Measurements from ENCODE around the gene GGA1. TPM values are rescaled to one million over a fixed set of nuclear protein-coding genes. Genes with fewer than 3 reads are reported as not detected.

GGA1 gene
- total RNA-seq, 3 donors from 2014 or later (not counting 1 experiment from before 2014, with no cell fraction given): 69.3 to 87.8 (median 80.2) TPM

DNA sequence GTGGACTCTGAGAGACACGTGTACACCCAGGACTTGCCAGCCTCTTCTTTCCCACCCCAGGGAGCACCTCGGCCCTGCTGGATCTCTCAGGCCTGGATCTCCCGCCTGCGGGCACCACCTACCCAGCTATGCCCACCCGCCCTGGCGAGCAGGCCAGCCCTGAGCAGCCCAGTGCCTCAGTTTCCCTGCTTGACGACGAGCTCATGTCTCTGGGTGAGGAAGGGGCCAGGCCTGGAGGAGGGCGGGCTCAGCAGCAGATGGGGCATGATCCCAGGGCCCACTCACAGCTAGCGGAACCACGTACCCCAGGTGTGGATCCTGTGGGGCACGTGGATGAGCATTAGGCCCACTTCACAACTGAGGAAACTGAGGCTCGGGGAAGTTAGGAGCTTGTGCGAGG, 17.1 kb downstream of the GGA1 start:
- Histone ChIP-seq H3K4me1 (ENCODE audit: control insufficient read depth, insufficient read depth, low read length) (peaks cover 76% of the 10 kb centered on the region), H3K27me3 (ENCODE audit: control insufficient read depth, insufficient read depth, low read length) (no peaks in the 10 kb centered on the region), H3K4me3 (ENCODE audit: low read length) (no peak overlapping the region), H3K36me3 (ENCODE audit: control insufficient read depth, insufficient read depth, low read length) (peaks cover 12% of the 10 kb centered on the region), H3K27ac (ENCODE audit: low read length) (peak overlapping the region; percentile 76), H3K9me3 (ENCODE audit: control insufficient read depth, insufficient read depth, low read length) (no peaks in the 10 kb centered on the region)
- ATAC-seq (no peak), DNase-seq (no peak)
- 90% methylated on average over 14 of the region's 14 CpGs for WGBS (ENCODE audit: insufficient coverage)
- Mint-ChIP-seq H3K4me3 (peak overlapping the region; percentile 5), H3K27ac (peak overlapping the region; percentile 83 to 89), H3K4me1 (peaks cover 33 to 57% of the 10 kb centered on the region in 2 donors), H3K27me3 (ENCODE audit: low read depth in 2 of 2) (no peaks in the 10 kb centered on the region), H3K36me3 (no peaks in the 10 kb centered on the region), H3K9me3 (no peaks in the 10 kb centered on the region)
- intact Hi-C loops (cut with micrococcal nuclease): no loop called here
- TF ChIP-seq, protein P1, sequence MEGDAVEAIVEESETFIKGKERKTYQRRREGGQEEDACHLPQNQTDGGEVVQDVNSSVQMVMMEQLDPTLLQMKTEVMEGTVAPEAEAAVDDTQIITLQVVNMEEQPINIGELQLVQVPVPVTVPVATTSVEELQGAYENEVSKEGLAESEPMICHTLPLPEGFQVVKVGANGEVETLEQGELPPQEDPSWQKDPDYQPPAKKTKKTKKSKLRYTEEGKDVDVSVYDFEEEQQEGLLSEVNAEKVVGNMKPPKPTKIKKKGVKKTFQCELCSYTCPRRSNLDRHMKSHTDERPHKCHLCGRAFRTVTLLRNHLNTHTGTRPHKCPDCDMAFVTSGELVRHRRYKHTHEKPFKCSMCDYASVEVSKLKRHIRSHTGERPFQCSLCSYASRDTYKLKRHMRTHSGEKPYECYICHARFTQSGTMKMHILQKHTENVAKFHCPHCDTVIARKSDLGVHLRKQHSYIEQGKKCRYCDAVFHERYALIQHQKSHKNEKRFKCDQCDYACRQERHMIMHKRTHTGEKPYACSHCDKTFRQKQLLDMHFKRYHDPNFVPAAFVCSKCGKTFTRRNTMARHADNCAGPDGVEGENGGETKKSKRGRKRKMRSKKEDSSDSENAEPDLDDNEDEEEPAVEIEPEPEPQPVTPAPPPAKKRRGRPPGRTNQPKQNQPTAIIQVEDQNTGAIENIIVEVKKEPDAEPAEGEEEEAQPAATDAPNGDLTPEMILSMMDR (IDR thresholded peaks at IDR 0.05): no peak

DNA sequence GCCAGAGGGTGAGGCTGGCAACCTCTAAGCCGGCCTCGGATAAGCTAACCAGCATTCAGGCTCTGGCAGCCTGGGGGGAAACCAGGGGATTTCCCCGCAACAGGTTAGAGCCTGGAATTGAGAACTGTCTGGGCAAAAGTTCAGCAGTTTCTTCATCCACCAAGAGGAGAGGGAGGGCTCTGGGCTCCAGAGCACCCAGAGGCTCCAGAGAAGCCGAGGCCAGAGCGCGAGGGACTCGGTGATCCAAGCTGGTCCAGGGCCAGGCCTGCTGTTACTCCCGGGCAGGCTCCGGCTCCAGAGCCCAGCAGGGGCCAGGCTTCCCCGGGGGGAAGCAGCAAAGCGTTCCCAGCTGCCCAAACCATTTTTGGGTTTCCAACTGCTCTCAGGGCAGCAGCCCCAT, 17.5 kb downstream of the GGA1 start:
- H3K27me3 Mint-ChIP-seq (ENCODE audit: low read depth in 2 of 2): no peaks in the 10 kb centered on the region
- TF ChIP-seq, protein P1 (IDR thresholded peaks at IDR 0.05): no peak
- no peaks in the 10 kb centered on the region for H3K27me3 ChIP-seq (ENCODE audit: control insufficient read depth, insufficient read depth, low read length)
- H3K4me1 Mint-ChIP-seq: peaks cover 33 to 61% of the 10 kb centered on the region in 2 donors
- DNase-seq (peak in 1 of 2 donors; percentile 42), ATAC-seq (no peak)
- H3K9me3 ChIP-seq (ENCODE audit: control insufficient read depth, insufficient read depth, low read length): no peaks in the 10 kb centered on the region
- peaks cover 11% of the 10 kb centered on the region for H3K36me3 ChIP-seq (ENCODE audit: control insufficient read depth, insufficient read depth, low read length)
- H3K27ac ChIP-seq (ENCODE audit: low read length): peak overlapping the region; percentile 76
- H3K9me3 Mint-ChIP-seq: no peaks in the 10 kb centered on the region
- 84% methylated on average over 11 of the region's 11 CpGs for WGBS (ENCODE audit: insufficient coverage)
- H3K36me3 Mint-ChIP-seq: no peaks in the 10 kb centered on the region
- H3K4me1 ChIP-seq (ENCODE audit: control insufficient read depth, insufficient read depth, low read length): peaks cover 80% of the 10 kb centered on the region
- no peak overlapping the region for H3K4me3 ChIP-seq (ENCODE audit: low read length)
- peak overlapping the region; percentile 74 for H3K4me3 Mint-ChIP-seq
- intact Hi-C loops (cut with micrococcal nuclease): no loop called here
- peak overlapping the region; percentile 83 to 89 for H3K27ac Mint-ChIP-seq

DNA sequence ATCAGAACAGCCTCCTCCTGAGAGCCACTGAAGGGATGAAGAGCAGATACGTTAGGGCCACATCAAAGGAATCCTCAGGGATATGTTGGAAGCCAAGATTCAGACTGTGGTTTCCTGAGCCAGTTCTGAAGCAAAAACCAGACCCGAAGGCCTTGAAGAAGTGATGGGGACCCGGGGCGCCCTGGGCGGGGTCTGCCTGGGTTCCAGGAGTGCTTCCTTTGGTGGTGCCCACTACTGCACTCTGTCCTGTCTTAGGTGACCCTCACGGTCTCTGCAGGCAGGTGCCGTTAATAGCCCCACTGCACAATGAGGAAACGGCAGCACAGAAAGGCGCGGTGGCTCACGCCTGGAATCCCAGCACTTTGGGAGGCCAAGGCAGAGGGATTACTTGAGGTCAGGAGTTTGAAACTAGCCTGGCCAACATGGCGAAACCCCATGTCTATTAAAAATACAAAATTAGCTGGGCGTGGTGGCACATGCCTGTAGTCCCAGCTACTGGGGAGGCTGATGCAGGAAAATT, 18.0 kb downstream of the GGA1 start:
- Mint-ChIP-seq H3K4me1 (peaks cover 33 to 66% of the 10 kb centered on the region in 2 donors), H3K9me3 (no peaks in the 10 kb centered on the region), H3K27ac (peak overlapping the region; percentile 83 to 89), H3K4me3 (peak overlapping the region; percentile 74), H3K36me3 (no peaks in the 10 kb centered on the region), H3K27me3 (ENCODE audit: low read depth in 2 of 2) (no peaks in the 10 kb centered on the region)
- no peak for DNase-seq
- Histone ChIP-seq H3K27ac (ENCODE audit: low read length) (peak overlapping the region; percentile 76), H3K36me3 (ENCODE audit: control insufficient read depth, insufficient read depth, low read length) (peaks cover 9% of the 10 kb centered on the region), H3K4me3 (ENCODE audit: low read length) (no peak overlapping the region), H3K27me3 (ENCODE audit: control insufficient read depth, insufficient read depth, low read length) (no peaks in the 10 kb centered on the region), H3K4me1 (ENCODE audit: control insufficient read depth, insufficient read depth, low read length) (peaks cover 85% of the 10 kb centered on the region), H3K9me3 (ENCODE audit: control insufficient read depth, insufficient read depth, low read length) (no peaks in the 10 kb centered on the region)
- WGBS (ENCODE audit: insufficient coverage): 74% methylated on average over 13 of the region's 13 CpGs
- ATAC-seq: no peak
- TF ChIP-seq, protein P1 (IDR thresholded peaks at IDR 0.05): no peak
- intact Hi-C loops (cut with micrococcal nuclease): no loop called here

DNA sequence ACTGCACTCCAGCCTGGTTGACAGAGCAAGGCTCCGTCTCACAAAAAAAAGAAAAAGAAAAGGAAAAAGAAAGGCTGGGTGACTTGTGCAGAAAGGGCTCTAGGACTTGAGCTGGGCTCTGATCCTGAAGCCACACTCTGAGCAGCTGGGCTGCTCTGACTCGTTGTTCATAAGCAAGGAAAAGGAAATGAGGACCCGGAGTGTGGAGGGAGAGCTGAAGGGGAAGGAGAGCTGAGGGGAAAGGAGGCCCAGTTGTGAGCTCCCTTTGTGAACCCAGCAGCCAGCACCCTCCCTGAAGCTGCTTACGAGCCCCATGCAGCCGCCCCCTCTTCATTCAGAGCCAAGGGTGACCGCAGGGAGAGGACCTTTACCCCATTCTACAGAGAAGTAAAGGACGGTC, 18.5 kb downstream of the GGA1 start:
- Histone ChIP-seq H3K4me1 (ENCODE audit: control insufficient read depth, insufficient read depth, low read length) (peaks cover 90% of the 10 kb centered on the region), H3K36me3 (ENCODE audit: control insufficient read depth, insufficient read depth, low read length) (peaks cover 8% of the 10 kb centered on the region), H3K27me3 (ENCODE audit: control insufficient read depth, insufficient read depth, low read length) (no peaks in the 10 kb centered on the region), H3K9me3 (ENCODE audit: control insufficient read depth, insufficient read depth, low read length) (no peaks in the 10 kb centered on the region), H3K27ac (ENCODE audit: low read length) (peak overlapping the region; percentile 76), H3K4me3 (ENCODE audit: low read length) (no peak overlapping the region)
- Mint-ChIP-seq H3K4me3 (peak overlapping the region; percentile 74), H3K4me1 (peaks cover 38 to 71% of the 10 kb centered on the region in 2 donors), H3K9me3 (no peaks in the 10 kb centered on the region), H3K36me3 (no peaks in the 10 kb centered on the region), H3K27me3 (ENCODE audit: low read depth in 2 of 2) (no peaks in the 10 kb centered on the region), H3K27ac (peak overlapping the region; percentile 83 to 89)
- TF ChIP-seq, protein P1 (IDR thresholded peaks at IDR 0.05): no peak
- intact Hi-C loops (cut with micrococcal nuclease): no loop called here
- DNase-seq (no peak), ATAC-seq (peak in 2 of 3 donors; percentile 2 to 4)
- 17% methylated on average over 6 of the region's 7 CpGs for WGBS (ENCODE audit: insufficient coverage)

Measured in natural killer cell (primary cell).